ENCODE measurements around the gene PRDX6.
"Not testable (repeated sequence)": the region's sequence is repeated elsewhere in the genome, so short reads cannot be mapped to it uniquely, and the experiment has no call there.

The PRDX6 gene

GRCh38 chr1:173496757-173497320 lies 19.7 kb downstream of the PRDX6 start:
- DNase-seq (ENCODE audit: low read depth in 2 of 2): no peak

- DNase-seq (ENCODE audit: low read depth in 2 of 2): no peak
Measured at GRCh38 chr1:173499729-173500128, 22.6 kb downstream of the PRDX6 start.

- no peak for DNase-seq (ENCODE audit: low read depth in 2 of 2)
Measured at GRCh38 chr1:173502104-173502503, 25.0 kb downstream of the PRDX6 start.

GRCh38 chr1:173503391-173503790 lies 26.3 kb downstream of the PRDX6 start:
- no peak for DNase-seq (ENCODE audit: low read depth in 2 of 2)

GRCh38 chr1:173504268-173504667 lies 27.1 kb downstream of the PRDX6 start:
- no peak for DNase-seq (ENCODE audit: low read depth in 2 of 2)

- no peak for DNase-seq (ENCODE audit: low read depth in 2 of 2)
Measured at GRCh38 chr1:173505391-173505790, 28.3 kb downstream of the PRDX6 start.

GRCh38 chr1:173506437-173506836 lies 29.3 kb downstream of the PRDX6 start:
- no peak for DNase-seq (ENCODE audit: low read depth in 2 of 2)

GRCh38 chr1:173507205-173507846 lies 30.2 kb downstream of the PRDX6 start:
- DNase-seq (ENCODE audit: low read depth in 2 of 2): no peak

- no peak for DNase-seq (ENCODE audit: low read depth in 2 of 2)
Measured at GRCh38 chr1:173507847-173508209, 30.7 kb downstream of the PRDX6 start.

GRCh38 chr1:173508541-173508940 lies 31.4 kb downstream of the PRDX6 start:
- no peak for DNase-seq (ENCODE audit: low read depth in 2 of 2)

- DNase-seq (ENCODE audit: low read depth in 2 of 2): no peak
Measured at GRCh38 chr1:173509797-173510196, 32.7 kb downstream of the PRDX6 start.

- DNase-seq (ENCODE audit: low read depth in 2 of 2): not testable (repeated sequence)
Measured at GRCh38 chr1:173514503-173514902, 37.4 kb downstream of the PRDX6 start.

- no peak for DNase-seq (ENCODE audit: low read depth in 2 of 2)
Measured at GRCh38 chr1:173520799-173521198, 43.7 kb downstream of the PRDX6 start.

GRCh38 chr1:173523329-173523728 lies 46.2 kb downstream of the PRDX6 start:
- DNase-seq (ENCODE audit: low read depth in 2 of 2): no peak

- DNase-seq (ENCODE audit: low read depth in 2 of 2): no peak
Measured at GRCh38 chr1:173525926-173526325, 48.8 kb downstream of the PRDX6 start.

GRCh38 chr1:173527151-173527826 lies 50.2 kb downstream of the PRDX6 start:
- no peak for DNase-seq (ENCODE audit: low read depth in 2 of 2)

GRCh38 chr1:173529106-173529505 lies 52.0 kb downstream of the PRDX6 start:
- no peak for DNase-seq (ENCODE audit: low read depth in 2 of 2)

- DNase-seq (ENCODE audit: low read depth in 2 of 2): no peak
Measured at GRCh38 chr1:173530795-173531693, 53.9 kb downstream of the PRDX6 start.

- DNase-seq (ENCODE audit: low read depth in 2 of 2): no peak
Measured at GRCh38 chr1:173532237-173532636, 55.1 kb downstream of the PRDX6 start.

GRCh38 chr1:173536223-173536622 lies 59.1 kb downstream of the PRDX6 start:
- no peak for DNase-seq (ENCODE audit: low read depth in 2 of 2)
